Measurements from ENCODE around the gene SCGB1A1. TPM values are rescaled to one million over a fixed set of nuclear protein-coding genes. Genes with fewer than 3 reads are reported as not detected.

SCGB1A1 gene
- total RNA-seq, 2 experiments from 2014 or later = not detected

DNA sequence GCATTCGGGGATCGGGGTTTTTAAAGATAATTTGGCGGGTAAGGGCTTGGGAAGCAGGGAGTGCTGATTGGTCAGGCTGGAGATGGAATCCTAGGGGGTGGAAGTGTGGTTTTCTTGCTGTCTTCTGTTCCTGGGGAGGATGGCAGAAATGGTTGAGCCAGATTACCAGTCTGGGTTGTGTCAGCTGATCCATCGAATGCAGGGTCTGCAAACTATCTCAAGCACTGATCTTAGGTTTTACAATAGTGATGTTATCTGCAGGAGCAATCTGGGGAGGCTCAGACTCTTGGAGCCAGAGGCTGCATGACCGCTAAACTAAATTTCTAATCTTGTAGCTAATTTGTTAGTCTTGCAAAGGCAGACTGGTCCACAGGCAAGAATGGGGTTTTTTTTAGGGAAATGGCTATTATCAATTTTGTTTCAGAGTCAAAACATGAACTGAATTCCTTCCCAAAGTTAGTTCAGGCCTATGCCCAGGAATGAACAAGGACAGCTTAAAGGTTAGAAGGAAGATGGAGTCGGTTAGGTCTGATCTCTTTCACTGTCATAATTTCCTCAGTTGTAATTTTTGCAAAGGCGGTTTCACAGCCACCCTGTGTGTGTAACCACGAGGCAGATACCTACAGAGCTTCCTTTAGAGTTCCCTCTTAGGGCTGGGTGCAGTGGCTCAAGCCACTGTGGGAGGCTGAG lies 10.2 kb downstream of the SCGB1A1 start:
- no peak overlapping the region for H3K4me3 Mint-ChIP-seq
- no peaks in the 10 kb centered on the region for H3K9me3 Mint-ChIP-seq
- H3K36me3 Mint-ChIP-seq (ENCODE audit: low read depth) = no peaks in the 10 kb centered on the region
- intact Hi-C loops (cut with micrococcal nuclease) = no loop called here
- CTCF ChIA-PET = interaction anchor here (0.6 to 8.2 kb wide), 8 partner anchors 10 to 259 kb away, joined by 3 to 96 read pairs (median 4); partner anchors contain the start of gene SCGB1A1
- no peak for DNase-seq
- H3K27ac Mint-ChIP-seq = no peak overlapping the region
- no peaks in the 10 kb centered on the region for H3K27me3 Mint-ChIP-seq (ENCODE audit: low read depth)
- peaks cover 35% of the 10 kb centered on the region for H3K4me1 Mint-ChIP-seq (ENCODE audit: low read depth)

GRCh38 chr11:62430425-62430824 lies 11.6 kb downstream of the SCGB1A1 start:
- H3K4me3 Mint-ChIP-seq = no peak overlapping the region
- H3K4me1 Mint-ChIP-seq (ENCODE audit: low read depth) = peaks cover 39% of the 10 kb centered on the region

DNA sequence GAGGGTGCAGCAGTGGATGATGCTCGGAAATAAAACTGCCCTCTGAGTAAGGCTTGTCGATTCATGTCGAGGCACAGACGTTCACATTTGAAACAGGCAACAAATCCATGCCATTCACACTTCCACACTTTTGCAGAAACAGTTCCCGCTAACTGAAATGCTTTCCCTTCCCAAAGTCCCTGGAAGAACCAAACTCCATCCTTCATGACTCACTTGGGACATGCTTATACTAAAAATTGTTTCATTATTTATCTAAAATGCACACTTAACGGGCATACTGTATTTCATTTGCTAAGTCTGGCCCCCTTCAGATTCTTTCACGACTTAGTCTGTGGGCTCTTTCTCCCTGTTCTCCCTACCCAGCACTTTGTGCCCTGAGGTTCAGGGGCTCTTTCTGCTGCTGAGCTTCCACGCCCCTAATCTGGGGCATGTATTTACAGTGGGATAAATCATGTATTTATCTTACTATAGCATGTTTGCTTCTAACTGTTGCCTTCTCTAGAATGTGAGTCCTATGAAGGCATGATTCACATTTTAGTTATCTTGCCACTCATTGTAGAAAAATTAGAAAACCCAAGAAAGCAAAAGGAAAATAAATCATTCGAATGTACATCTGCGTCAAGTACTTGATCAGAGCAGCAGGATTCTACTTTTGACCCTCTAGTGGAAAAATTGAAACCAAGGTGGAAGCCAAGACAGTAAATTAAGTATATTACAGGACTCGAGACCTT lies 12.5 kb downstream of the SCGB1A1 start:
- no peaks in the 10 kb centered on the region for H3K36me3 Mint-ChIP-seq (ENCODE audit: low read depth)
- peaks cover 44% of the 10 kb centered on the region for H3K4me1 Mint-ChIP-seq (ENCODE audit: low read depth)
- DNase-seq = no peak
- H3K4me3 Mint-ChIP-seq = no peak overlapping the region
- H3K27ac Mint-ChIP-seq = no peak overlapping the region
- CTCF ChIA-PET = no interaction called here
- intact Hi-C loops (cut with micrococcal nuclease) = no loop called here
- no peaks in the 10 kb centered on the region for H3K9me3 Mint-ChIP-seq
- no peaks in the 10 kb centered on the region for H3K27me3 Mint-ChIP-seq (ENCODE audit: low read depth)

More at GRCh38 chr11:62430425-62430824, 11.6 kb downstream of the SCGB1A1 start:
- intact Hi-C loops (cut with micrococcal nuclease) = no loop called here
- Mint-ChIP-seq H3K27ac (peak overlapping the region; percentile 6), H3K9me3 (no peaks in the 10 kb centered on the region), H3K36me3 (ENCODE audit: low read depth) (no peaks in the 10 kb centered on the region), H3K27me3 (ENCODE audit: low read depth) (no peaks in the 10 kb centered on the region)
- no peak for DNase-seq
- CTCF ChIA-PET = interaction anchor here (1.1 kb wide), 1 partner anchor 260 kb away, joined by 3 read pairs; no protein-coding TSS in a partner anchor

- Mint-ChIP-seq H3K27ac (no peak overlapping the region), H3K36me3 (ENCODE audit: low read depth) (no peaks in the 10 kb centered on the region), H3K4me3 (no peak overlapping the region), H3K4me1 (ENCODE audit: low read depth) (peaks cover 34% of the 10 kb centered on the region), H3K9me3 (no peaks in the 10 kb centered on the region), H3K27me3 (ENCODE audit: low read depth) (no peaks in the 10 kb centered on the region)
- CTCF ChIA-PET = no interaction called here
- intact Hi-C loops (cut with micrococcal nuclease) = no loop called here
- no peak for DNase-seq
Observed at GRCh38 chr11:62432695-62433094, 13.9 kb downstream of the SCGB1A1 start.

- Mint-ChIP-seq H3K27me3 (ENCODE audit: low read depth) (no peaks in the 10 kb centered on the region), H3K4me1 (ENCODE audit: low read depth) (peaks cover 28% of the 10 kb centered on the region), H3K4me3 (no peak overlapping the region), H3K27ac (no peak overlapping the region), H3K9me3 (no peaks in the 10 kb centered on the region), H3K36me3 (ENCODE audit: low read depth) (no peaks in the 10 kb centered on the region)
- CTCF ChIA-PET = no interaction called here
- intact Hi-C loops (cut with micrococcal nuclease) = no loop called here
- no peak for DNase-seq
Observed at GRCh38 chr11:62433141-62433903, 14.5 kb downstream of the SCGB1A1 start.

- Mint-ChIP-seq H3K4me1 (ENCODE audit: low read depth) (peaks cover 24% of the 10 kb centered on the region), H3K27me3 (ENCODE audit: low read depth) (no peaks in the 10 kb centered on the region), H3K4me3 (no peak overlapping the region), H3K36me3 (ENCODE audit: low read depth) (no peaks in the 10 kb centered on the region), H3K27ac (no peak overlapping the region), H3K9me3 (no peaks in the 10 kb centered on the region)
- CTCF ChIA-PET = no interaction called here
- intact Hi-C loops (cut with micrococcal nuclease) = no loop called here
- DNase-seq = no peak
Observed at GRCh38 chr11:62433904-62434276, 15.1 kb downstream of the SCGB1A1 start.

DNA sequence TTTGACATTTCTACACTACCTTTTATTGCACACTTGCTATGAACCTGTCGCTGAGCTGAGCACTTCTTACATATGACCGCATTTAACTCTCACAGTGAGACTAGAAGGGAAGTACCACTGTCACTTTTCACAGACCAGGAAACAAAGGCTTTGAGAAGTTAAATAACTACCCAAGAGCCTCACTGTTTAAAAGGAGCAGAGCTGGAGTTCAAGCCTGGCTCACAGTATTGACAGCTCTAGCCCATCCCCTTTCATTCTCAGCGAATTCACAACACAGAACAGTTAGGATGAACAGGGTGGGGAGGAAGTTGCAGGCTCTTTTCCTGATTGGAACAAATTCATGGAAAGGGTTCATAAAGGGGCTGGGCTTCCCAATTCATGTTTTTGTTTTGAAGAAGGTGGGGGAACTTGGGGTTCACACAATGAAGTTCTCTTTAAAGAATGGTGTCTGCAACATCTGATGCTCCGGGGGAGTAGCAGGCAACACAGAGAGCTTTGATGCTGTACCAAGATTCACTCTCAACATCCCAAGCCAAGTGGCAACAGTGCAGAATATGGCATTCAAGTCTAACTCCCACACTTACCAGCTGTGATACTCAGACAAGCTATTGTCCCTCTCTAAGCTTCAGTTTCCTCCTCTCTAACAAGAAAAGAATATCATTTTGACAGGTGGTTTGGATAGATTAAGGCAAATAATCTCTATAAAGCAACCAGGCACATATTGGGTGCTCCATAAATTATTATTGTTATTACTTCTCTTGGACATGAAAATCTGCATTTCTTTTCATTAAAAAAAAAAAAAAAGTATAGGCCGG lies 17.2 kb downstream of the SCGB1A1 start:
- intact Hi-C loops (cut with micrococcal nuclease) = no loop called here
- no peak for DNase-seq
- Mint-ChIP-seq H3K4me3 (no peak overlapping the region), H3K27me3 (ENCODE audit: low read depth) (no peaks in the 10 kb centered on the region), H3K9me3 (no peaks in the 10 kb centered on the region), H3K4me1 (ENCODE audit: low read depth) (peaks cover 23% of the 10 kb centered on the region), H3K27ac (no peak overlapping the region), H3K36me3 (ENCODE audit: low read depth) (no peaks in the 10 kb centered on the region)
- CTCF ChIA-PET = interaction anchor here (0.6 to 2.2 kb wide), 3 partner anchors 11 to 107 kb away, joined by 3 to 7 read pairs (median 3); no protein-coding TSS in a partner anchor

GRCh38 chr11:62437616-62438015 lies 18.8 kb downstream of the SCGB1A1 start:
- Mint-ChIP-seq H3K36me3 (ENCODE audit: low read depth) (no peaks in the 10 kb centered on the region), H3K4me3 (no peak overlapping the region), H3K27me3 (ENCODE audit: low read depth) (no peaks in the 10 kb centered on the region), H3K9me3 (no peaks in the 10 kb centered on the region), H3K4me1 (ENCODE audit: low read depth) (peaks cover 19% of the 10 kb centered on the region), H3K27ac (no peak overlapping the region)
- DNase-seq = no peak
- intact Hi-C loops (cut with micrococcal nuclease) = no loop called here
- CTCF ChIA-PET = interaction anchor here (1.1 kb wide), 1 partner anchor 43 kb away, joined by 3 read pairs; no protein-coding TSS in a partner anchor

- H3K27ac Mint-ChIP-seq = no peak overlapping the region
- peaks cover 15% of the 10 kb centered on the region for H3K4me1 Mint-ChIP-seq (ENCODE audit: low read depth)
- no peak overlapping the region for H3K4me3 Mint-ChIP-seq
- H3K9me3 Mint-ChIP-seq = no peaks in the 10 kb centered on the region
- intact Hi-C loops (cut with micrococcal nuclease) = no loop called here
- H3K36me3 Mint-ChIP-seq (ENCODE audit: low read depth) = no peaks in the 10 kb centered on the region
- CTCF ChIA-PET = no interaction called here
- H3K27me3 Mint-ChIP-seq (ENCODE audit: low read depth) = no peaks in the 10 kb centered on the region
- no peak for DNase-seq
Observed at GRCh38 chr11:62438641-62439040, 19.8 kb downstream of the SCGB1A1 start.

- no peak overlapping the region for H3K27ac Mint-ChIP-seq
- no peaks in the 10 kb centered on the region for H3K9me3 Mint-ChIP-seq
Observed at GRCh38 chr11:62439785-62440602, 21.2 kb downstream of the SCGB1A1 start.

More at GRCh38 chr11:62439785-62440602, 21.2 kb downstream of the SCGB1A1 start:
- intact Hi-C loops (cut with micrococcal nuclease) = no loop called here
- Mint-ChIP-seq H3K27me3 (ENCODE audit: low read depth) (peaks cover 7% of the 10 kb centered on the region), H3K4me1 (ENCODE audit: low read depth) (peaks cover 15% of the 10 kb centered on the region), H3K36me3 (ENCODE audit: low read depth) (no peaks in the 10 kb centered on the region), H3K4me3 (no peak overlapping the region)
- DNase-seq = no peak
- CTCF ChIA-PET = interaction anchor here (0.6 kb wide), 1 partner anchor 17 kb away, joined by 3 read pairs; no protein-coding TSS in a partner anchor
